Spleen (tissue), 7 donors: ENCODE results near the gene PIGU.

ENCODE experiments used
- CTCF ChIP-seq, 11 experiments: fragments of 200-600 bp in 7 of 11; fragments of 450-650 bp in 4 of 11; sonication (generic) in 4 of 11; IDR thresholded peaks in 8 of 11; conservative IDR thresholded peaks in 3 of 11; 1 replicate in 7 of 11; 2 replicates in 4 of 11; pipeline versions ENCODE4 v1.4.0 to v1.8.0; 2016 to 2021; ENCODE audit warnings: antibody characterized with exemption in 11 of 11, inconsistent platforms in 4 of 11, mild to moderate bottlenecking in 1 of 11
- POLR2A ChIP-seq, 3 donors: fragments of 450-650 bp; IDR thresholded peaks; one replicate each; pipeline ENCODE4 v1.5.1; 2017; ENCODE audit warnings: antibody characterized with exemption in 3 of 3, mild to moderate bottlenecking in 1 of 3
- POLR2AphosphoS5 ChIP-seq, 3 donors: sonication (generic); formaldehyde crosslinking; IDR thresholded peaks; one replicate each; pipeline ENCODE4 v1.5.1; 2017; ENCODE audit warnings: antibody characterized with exemption in 3 of 3
- donor health status: DM: no; HTN: no; CAD: no; lungs with moderate emphysema.
- donor health status: DM: no; HTN: no; CAD: no.
- donor health status: DM: no; HTN: no; CAD: no.

GRCh38 chr20:34643928-34644327 is 33.0 kb downstream of the PIGU start:
- TF ChIP-seq POLR2A (IDR thresholded peaks at IDR 0.05) = no peak
- no peak for TF ChIP-seq CTCF (IDR thresholded peaks at IDR 0.05 in 8 of 11, conservative IDR thresholded peaks at IDR 0.05 in 3 of 11)
- no peak for TF ChIP-seq POLR2AphosphoS5 (IDR thresholded peaks at IDR 0.05)
